ENCODE data around the gene PRKCA.

PRKCA gene

DNA sequence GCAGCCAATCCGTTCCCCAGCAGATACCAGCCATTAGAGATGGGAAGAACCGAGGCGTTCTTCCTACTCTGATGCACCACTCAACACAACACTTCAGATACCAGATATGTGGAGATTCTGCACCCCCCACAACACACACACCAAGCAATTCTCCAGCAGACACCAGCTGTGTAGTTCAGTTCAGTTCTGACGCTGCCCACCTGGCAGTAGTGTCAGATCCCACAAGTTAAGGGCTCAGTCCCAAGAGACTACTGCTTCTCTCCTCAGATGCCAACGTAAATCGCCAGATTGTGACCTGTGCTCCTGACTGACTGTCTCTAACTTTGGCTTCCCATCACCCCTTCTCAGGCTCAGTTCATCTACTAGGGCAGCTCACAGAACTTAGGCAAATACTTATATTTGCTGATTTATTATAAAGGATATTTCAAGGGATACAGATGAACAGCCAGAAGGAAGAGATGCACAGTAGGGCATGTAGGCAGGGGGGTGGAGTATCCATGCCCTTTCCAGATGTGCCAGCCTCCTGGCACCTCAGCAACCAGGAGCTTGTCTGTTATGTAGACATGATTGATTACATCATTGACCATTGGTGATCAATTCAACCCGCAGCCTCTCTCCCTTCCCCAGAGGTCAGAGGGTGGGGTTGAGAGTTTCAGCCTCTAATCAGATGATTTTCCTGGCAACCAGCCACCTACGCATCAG, 110.6 kb downstream of the PRKCA start:
- DNase-seq (ENCODE audit: insufficient read length) (no peak), FAIRE-seq (no peak)
- TF ChIP-seq TAF1 (IDR thresholded peaks at IDR 0.05; ENCODE audit: borderline replicate concordance, low read depth, low read length) (no peak), POLR2AphosphoS5 (IDR thresholded peaks at IDR 0.05; ENCODE audit: low read depth, low read length) (no peak), POLR2A (IDR thresholded peaks at IDR 0.05; ENCODE audit: low read depth, low read length) (no peak)

DNA sequence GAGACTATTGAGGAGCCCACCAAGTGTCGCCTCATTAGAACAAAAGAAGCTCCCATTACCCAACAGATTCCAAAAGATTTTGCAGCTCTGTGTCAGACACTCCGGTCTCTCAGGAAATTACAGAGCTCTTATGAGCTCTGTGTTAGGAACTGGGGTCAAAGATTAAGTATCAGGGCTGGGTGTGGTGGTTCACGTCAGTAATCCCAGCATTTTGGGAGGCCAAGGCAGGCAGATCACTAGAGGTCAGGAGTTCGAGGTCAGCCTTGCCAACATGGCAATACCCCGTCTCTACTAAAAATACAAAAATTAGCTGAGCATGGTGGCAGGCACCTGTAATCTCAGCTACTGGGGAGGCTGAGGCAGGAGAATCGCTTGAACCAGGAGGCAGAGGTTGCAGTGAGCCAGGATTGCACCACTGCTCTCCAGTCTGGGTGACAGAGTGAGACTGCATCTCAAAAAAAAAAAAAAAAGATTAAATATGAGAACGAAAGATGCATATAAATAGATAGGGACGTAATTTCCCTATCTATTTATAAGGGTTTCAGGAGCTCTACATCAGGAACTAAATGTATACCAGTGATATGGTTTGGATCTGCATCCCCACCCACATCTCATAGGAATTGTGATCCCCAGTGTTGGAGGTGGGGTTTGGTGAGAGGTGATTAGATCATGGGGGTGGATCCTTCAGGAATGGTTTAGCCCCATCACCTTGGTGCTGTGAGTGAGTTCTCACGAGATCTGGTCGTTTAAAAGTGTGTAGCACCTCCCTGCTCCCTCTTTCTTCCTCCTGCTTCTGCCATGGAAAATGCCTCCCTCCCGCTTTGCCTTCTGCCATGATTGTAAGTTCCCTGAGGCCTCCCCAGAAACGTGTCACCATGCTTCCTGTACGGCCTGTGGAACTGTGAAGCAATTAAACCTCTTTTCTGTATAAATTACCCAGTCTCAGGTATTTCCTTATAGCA, 111.4 kb downstream of the PRKCA start:
- no peak for DNase-seq (ENCODE audit: insufficient read length)
- no peak for FAIRE-seq
- TF ChIP-seq TAF1 (IDR thresholded peaks at IDR 0.05; ENCODE audit: borderline replicate concordance, low read depth, low read length): no peak
- TF ChIP-seq POLR2AphosphoS5 (IDR thresholded peaks at IDR 0.05; ENCODE audit: low read depth, low read length): no peak
- no peak for TF ChIP-seq POLR2A (IDR thresholded peaks at IDR 0.05; ENCODE audit: low read depth, low read length)

DNA sequence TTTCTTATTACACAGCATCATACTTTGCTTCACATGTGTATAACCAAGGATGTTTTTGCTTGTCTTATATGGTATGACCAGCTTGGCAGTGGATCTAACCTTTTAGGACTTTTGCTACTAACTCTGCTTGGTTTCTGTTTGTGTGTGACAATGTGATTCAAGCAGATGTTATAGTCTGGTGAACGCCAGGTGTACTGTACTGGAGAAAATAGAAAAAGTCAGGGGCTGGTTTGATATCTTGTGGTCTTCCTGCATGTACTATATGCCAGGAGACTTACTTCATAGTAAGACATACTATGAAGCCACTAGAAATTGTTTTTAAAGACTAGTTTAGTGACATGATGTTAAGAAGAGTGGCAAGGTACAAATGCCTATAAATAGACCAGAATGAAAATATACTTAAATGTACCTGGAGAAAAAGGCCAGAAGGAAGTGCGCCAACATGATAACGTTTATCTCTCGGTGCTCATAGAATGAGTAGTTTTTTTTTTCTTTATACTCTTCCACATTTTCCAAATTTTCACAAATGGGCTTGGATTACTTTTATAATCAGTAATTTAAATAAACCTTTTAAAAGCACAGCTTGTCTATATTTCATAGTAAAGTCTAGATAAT, 112.3 kb downstream of the PRKCA start:
- TF ChIP-seq POLR2A (IDR thresholded peaks at IDR 0.05; ENCODE audit: low read depth, low read length): no peak
- no peak for TF ChIP-seq POLR2AphosphoS5 (IDR thresholded peaks at IDR 0.05; ENCODE audit: low read depth, low read length)
- no peak for TF ChIP-seq TAF1 (IDR thresholded peaks at IDR 0.05; ENCODE audit: borderline replicate concordance, low read depth, low read length)
- DNase-seq (ENCODE audit: insufficient read length) (no peak), FAIRE-seq (no peak)

DNA sequence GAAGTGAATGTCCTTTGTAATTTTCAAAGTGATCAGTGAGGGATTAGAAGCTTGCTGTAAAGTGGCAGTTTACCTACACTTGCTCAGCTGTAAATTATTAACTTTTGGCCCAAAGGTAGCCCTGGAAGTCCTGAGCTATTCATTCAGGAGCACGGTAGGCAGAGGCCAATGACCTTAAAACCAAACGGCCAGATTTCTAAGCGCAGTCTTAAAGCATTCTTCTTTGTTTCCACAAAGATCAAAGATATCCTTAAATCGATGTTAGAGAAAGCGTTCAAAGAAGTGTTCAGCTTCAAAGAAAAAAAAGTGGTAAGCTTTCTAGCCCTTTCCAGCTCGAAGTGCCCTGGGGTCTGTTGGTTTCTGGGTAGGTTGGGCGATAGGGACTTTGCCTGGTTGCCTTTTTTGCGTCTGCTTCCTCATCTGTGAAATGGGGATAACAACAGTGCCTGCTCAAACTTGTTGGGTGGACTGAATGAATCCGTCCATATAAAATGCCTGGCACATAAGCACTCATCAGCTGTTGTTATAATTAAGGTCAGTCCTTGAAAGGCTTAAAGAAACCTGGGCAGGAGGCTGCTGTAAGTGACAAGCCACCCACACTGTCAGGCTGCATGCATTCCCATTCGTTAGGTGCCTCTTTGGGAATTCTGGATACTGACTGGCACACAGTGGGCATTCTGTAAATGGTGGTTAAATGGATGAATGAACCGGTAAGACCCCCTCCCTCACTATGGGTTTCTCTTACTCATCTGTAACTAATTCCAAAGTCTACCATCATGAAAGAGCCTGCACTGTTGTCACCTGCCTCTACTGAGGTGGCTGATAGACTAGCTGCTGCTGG, 113.2 kb downstream of the PRKCA start:
- DNase-seq (ENCODE audit: insufficient read length): no peak
- no peak for TF ChIP-seq TAF1 (IDR thresholded peaks at IDR 0.05; ENCODE audit: borderline replicate concordance, low read depth, low read length)
- TF ChIP-seq POLR2A (IDR thresholded peaks at IDR 0.05; ENCODE audit: low read depth, low read length): no peak
- TF ChIP-seq POLR2AphosphoS5 (IDR thresholded peaks at IDR 0.05; ENCODE audit: low read depth, low read length): no peak
- no peak for FAIRE-seq

DNA sequence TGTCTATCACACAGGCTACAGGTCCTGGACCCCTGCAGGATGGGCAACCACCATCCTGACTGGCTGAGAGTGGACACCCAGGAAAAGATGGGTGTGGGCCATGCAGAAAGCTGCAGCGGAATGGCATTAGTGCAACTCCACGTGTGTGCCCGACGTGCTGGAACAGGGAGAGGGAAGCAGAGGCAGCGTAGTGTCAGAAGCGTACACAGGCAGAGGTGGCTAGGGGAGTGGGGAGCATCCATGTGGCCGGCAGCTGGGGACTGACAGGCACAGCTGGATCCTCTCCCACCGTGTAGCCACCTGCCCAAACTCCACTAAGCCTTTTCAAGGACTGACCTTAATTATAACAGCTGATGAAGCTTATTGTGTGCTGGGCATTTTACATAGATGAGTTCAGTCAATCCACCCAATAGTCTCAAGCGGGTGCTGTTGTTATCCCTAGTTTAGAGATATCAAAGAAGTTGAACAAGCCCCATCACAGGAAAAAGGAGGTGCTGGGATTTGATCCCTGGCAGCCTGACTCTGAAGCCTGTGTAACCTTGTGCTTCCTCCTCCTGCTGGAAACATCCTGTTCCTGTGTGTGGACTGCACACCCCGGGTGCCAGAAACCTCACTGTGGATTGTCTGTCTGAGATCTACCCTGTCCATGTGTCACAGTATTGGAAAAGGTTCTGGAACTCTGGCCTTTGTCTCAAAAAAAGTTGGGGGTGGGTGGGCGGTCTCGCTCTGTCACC, 114.0 kb downstream of the PRKCA start:
- TF ChIP-seq POLR2A (IDR thresholded peaks at IDR 0.05; ENCODE audit: low read depth, low read length): no peak
- TF ChIP-seq TAF1 (IDR thresholded peaks at IDR 0.05; ENCODE audit: borderline replicate concordance, low read depth, low read length): no peak
- TF ChIP-seq POLR2AphosphoS5 (IDR thresholded peaks at IDR 0.05; ENCODE audit: low read depth, low read length): no peak
- no peak for DNase-seq (ENCODE audit: insufficient read length)

DNA sequence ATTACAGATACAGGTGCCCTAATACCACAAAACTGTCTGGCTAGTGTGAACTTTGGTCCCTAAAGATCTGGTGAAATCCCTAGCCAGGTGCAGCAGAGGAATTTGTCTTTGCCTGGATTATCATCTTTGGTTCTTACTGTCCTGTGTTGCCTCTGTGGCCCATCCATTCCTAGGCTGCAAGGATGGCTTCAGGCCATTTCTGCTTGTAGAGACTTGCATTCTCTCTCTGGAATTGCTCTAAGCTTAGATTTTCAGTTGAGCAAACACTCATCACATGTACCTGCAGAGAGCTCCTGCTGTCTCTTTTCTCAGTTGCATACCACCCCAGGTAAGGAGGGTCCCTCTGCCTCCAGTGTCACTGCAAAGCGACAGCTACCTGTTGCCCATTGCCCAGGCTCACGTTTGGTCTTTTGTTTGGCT, 114.9 kb downstream of the PRKCA start:
- FAIRE-seq (no peak), DNase-seq (ENCODE audit: insufficient read length) (no peak)
- TF ChIP-seq POLR2AphosphoS5 (IDR thresholded peaks at IDR 0.05; ENCODE audit: low read depth, low read length): no peak
- TF ChIP-seq POLR2A (IDR thresholded peaks at IDR 0.05; ENCODE audit: low read depth, low read length): no peak
- no peak for TF ChIP-seq TAF1 (IDR thresholded peaks at IDR 0.05; ENCODE audit: borderline replicate concordance, low read depth, low read length)

More for the DNA sequence above, 114.0 kb downstream of the PRKCA start:
- FAIRE-seq: no peak

DNA sequence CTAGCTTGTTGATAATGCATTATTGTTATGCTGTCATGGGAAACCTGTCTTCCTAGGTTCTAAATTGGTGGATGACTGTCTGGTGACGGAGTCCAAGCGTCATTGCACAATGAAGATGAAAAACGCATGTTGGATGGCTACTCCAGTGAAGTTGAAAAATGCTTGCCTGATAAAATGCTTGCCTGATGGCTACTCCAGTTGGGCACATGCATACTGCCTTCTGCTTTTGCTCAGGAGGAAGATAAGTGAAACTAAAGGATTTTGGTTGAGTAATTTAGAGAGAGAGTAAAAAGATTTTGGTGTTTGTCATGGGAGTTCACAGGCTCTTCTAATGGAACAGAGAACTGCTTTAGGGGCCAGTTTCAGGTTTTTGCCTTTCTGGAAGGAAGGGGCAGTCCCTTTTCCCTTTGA, 118.6 kb downstream of the PRKCA start:
- no peak for TF ChIP-seq POLR2AphosphoS5 (IDR thresholded peaks at IDR 0.05; ENCODE audit: low read depth, low read length)
- TF ChIP-seq TAF1 (IDR thresholded peaks at IDR 0.05; ENCODE audit: borderline replicate concordance, low read depth, low read length): no peak
- TF ChIP-seq POLR2A (IDR thresholded peaks at IDR 0.05; ENCODE audit: low read depth, low read length): no peak
- DNase-seq (ENCODE audit: insufficient read length) (no peak), FAIRE-seq (no peak)

DNA sequence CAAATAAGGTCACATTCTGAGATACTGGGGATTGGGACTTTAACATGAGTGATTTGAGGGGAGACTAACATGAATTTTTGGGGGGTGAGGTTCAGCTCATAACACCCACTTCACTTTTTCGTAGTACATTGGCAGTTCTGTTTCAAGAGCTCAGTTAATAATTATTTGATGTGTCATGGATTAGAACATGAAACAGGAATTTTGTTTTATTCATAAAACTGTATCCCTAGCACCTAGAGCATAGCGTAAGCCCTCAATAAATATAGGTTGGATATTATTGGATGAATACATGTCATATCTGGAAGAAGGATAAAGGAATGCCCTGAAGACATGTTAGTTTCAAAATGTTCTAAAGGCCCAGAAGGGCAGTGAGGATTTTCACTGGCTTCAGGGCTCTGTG, 119.8 kb downstream of the PRKCA start:
- no peak for DNase-seq (ENCODE audit: insufficient read length)
- no peak for FAIRE-seq
- no peak for TF ChIP-seq TAF1 (IDR thresholded peaks at IDR 0.05; ENCODE audit: borderline replicate concordance, low read depth, low read length)

DNA sequence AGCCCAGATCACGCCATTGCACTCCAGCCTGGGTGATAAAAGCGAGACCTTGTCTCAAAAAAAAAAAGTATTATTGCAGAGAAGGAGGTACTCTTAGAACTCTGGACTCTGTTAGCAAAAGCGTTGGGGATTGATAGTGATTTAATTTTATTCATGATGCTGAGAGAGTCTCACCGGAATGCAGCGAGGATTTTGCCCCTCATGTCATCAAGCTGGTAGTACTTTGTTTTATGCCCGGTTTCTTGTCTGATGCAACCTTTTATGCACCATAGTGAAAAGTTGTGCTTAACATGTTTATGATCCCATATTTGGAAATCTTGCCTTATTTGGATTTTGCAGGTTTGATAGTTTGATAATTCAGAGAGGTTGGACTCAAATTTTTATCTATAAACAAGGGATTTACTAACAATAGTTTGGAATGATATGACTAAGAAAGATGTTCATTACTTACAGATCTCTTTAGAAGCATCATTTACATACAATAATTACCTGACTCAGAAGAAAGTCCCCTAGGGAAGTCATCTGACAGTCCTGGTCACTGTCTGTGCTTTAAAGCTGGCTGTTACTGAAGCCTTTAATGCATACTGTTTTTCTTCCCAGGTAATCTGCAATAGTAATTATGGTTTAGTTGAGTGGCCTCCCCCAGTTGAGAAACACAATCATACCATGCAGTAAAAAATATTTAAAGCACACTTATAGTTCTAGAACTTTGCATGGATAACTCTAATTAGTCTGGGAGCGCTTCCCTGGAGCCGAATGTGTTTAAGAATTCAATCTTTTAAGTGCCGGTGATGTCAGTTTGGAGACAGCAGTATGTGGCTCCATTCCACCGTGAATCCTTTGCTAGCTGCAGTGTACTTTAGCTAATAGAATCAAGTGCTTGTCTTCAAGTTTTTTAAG, 120.9 kb downstream of the PRKCA start:
- no peak for DNase-seq (ENCODE audit: insufficient read length)
- no peak for FAIRE-seq
- no peak for TF ChIP-seq TAF1 (IDR thresholded peaks at IDR 0.05; ENCODE audit: borderline replicate concordance, low read depth, low read length)
- TF ChIP-seq POLR2AphosphoS5 (IDR thresholded peaks at IDR 0.05; ENCODE audit: low read depth, low read length): no peak
- TF ChIP-seq POLR2A (IDR thresholded peaks at IDR 0.05; ENCODE audit: low read depth, low read length): no peak
